CD4-positive, alpha-beta T cell (primary cell): ENCODE results near the gene INPP4A. TPM values are rescaled to one million over a fixed set of nuclear protein-coding genes. Genes with fewer than 3 reads are reported as not detected.

Source experiments
- ATAC-seq: fragments of 200-7000 bp; cut with Tn5 transposase; one replicate; pipeline ENCODE4 v1.10.0; 2022; ENCODE audit warnings: mild to moderate bottlenecking; ENCODE audit not compliant: poor library complexity
- CTCF ChIA-PET: fragments of 350-600 bp; sonication (Branson Sonifier 250); formaldehyde crosslinking; loops from one replicate; lab custom pipeline; 2021; ENCODE audit warnings: antibody characterized with exemption, inconsistent platforms; lab: Charles Lee
- POLR2A ChIA-PET: fragments of 350-600 bp; sonication (Branson Sonifier 250); formaldehyde crosslinking; loops from one replicate; lab custom pipeline; 2021; ENCODE audit warnings: antibody characterized with exemption, inconsistent platforms; lab: Charles Lee
- DNase-seq, 14 experiments: peaks; one replicate each; pipeline ENCODE4 v3.0.0-alpha.2; 2013 to 2020; ENCODE audit warnings: mixed read lengths in 2 of 14
- H3K27ac ChIP-seq, 2 donors: one replicate each; pipeline versions ENCODE4 v1.5.1 to v1.7.0; 2013; ENCODE audit warnings: low read length in 2 of 2, low read depth in 1 of 2, mild to moderate bottlenecking in 1 of 2
- H3K27me3 ChIP-seq, 2 experiments: 1 replicate in 1 of 2; 2 replicates in 1 of 2; pipeline versions ENCODE4 v1.6.1 to v1.7.0; 2013; ENCODE audit warnings: low read length in 2 of 2, control low read depth in 1 of 2, mild to moderate bottlenecking in 1 of 2, moderate library complexity in 1 of 2; ENCODE audit not compliant: insufficient read depth in 2 of 2, control insufficient read depth in 1 of 2
- H3K36me3 ChIP-seq: one replicate; pipeline ENCODE4 v1.6.1; 2013; ENCODE audit warnings: low read length, control low read depth; ENCODE audit not compliant: insufficient read depth
- H3K4me1 ChIP-seq: one replicate; pipeline ENCODE4 v1.6.1; 2013; ENCODE audit warnings: low read length, control low read depth; ENCODE audit not compliant: insufficient read depth
- H3K4me3 ChIP-seq: one replicate; pipeline ENCODE4 v1.5.1; 2013; ENCODE audit warnings: mild to moderate bottlenecking, low read length, moderate library complexity
- H3K9me3 ChIP-seq, 2 experiments: 1 replicate in 1 of 2; 2 replicates in 1 of 2; pipeline versions ENCODE4 v1.6.1 to v1.7.0; 2013; ENCODE audit warnings: low read length in 2 of 2, mild to moderate bottlenecking in 2 of 2, control low read depth in 1 of 2, moderate library complexity in 1 of 2; ENCODE audit not compliant: control insufficient read depth in 1 of 2, insufficient read depth in 1 of 2
- H3K27ac Mint-ChIP-seq: one replicate; pipeline ENCODE4 v1.8.0; 2020; ENCODE audit warnings: mixed read lengths
- H3K27me3 Mint-ChIP-seq: one replicate; pipeline ENCODE4 v1.8.0; 2021; ENCODE audit warnings: mixed read lengths
- H3K36me3 Mint-ChIP-seq: one replicate; pipeline ENCODE4 v1.8.0; 2021; ENCODE audit warnings: low read depth, mixed read lengths
- H3K4me1 Mint-ChIP-seq: one replicate; pipeline ENCODE4 v1.8.0; 2021; ENCODE audit warnings: low read depth, mixed read lengths
- H3K4me3 Mint-ChIP-seq: one replicate; pipeline ENCODE4 v1.8.0; 2020; ENCODE audit warnings: mild to moderate bottlenecking, mixed read lengths
- H3K9me3 Mint-ChIP-seq: one replicate; pipeline ENCODE4 v1.8.0; 2020; ENCODE audit warnings: mixed read lengths
- intact Hi-C, 2 experiments: fragments of 100-400 bp; cut with DNase I in 1 of 2; cut with micrococcal nuclease in 1 of 2; formaldehyde crosslinking; loops; one replicate each; pipeline versions ENCODE4 v1.15.1 to v1.9.0; 2023 to 2025; cut with DNase I, micrococcal nuclease
- total RNA-seq, 174 experiments: library from RNA in 2 of 174; stranded (reverse) in 2 of 174; gene quantifications; one replicate each; pipeline ENCODE4 v1.2.3 and lab custom pipeline; 2021 to 2026
- TF ChIP-seq, protein P1 (sequence below): fragments of 200-600 bp; IDR thresholded peaks from one replicate; pipeline ENCODE4 v1.8.0; 2022; ENCODE audit warnings: antibody characterized with exemption, mild to moderate bottlenecking

INPP4A gene
- total RNA-seq, 2 experiments from 2014 or later, result 86.4 to 89.2 TPM

DNA sequence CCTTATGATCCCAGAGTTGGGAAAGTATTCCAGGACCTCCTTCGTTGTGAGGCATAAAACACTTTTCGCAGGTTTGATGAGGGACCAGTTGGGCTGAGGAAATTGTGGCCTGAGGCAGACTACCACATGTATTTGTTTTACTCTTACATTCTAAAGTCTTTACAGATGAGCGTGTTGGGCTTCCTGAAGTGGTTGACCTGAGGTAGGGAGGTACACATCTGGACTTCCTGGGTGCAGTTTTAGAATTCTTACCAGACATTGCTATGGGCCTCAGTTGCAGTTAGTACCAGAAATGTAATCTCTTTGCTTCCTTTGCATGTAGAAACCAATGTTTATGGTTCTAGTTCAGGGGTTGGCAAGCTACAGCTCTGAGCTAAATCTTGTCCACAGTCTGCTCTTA is 114.9 kb downstream of the INPP4A start:
- intact Hi-C loops, result no loop called here
- peak overlapping the region; percentile 83 for H3K27ac Mint-ChIP-seq
- H3K27me3 Mint-ChIP-seq, result no peaks in the 10 kb centered on the region
- TF ChIP-seq, protein P1, sequence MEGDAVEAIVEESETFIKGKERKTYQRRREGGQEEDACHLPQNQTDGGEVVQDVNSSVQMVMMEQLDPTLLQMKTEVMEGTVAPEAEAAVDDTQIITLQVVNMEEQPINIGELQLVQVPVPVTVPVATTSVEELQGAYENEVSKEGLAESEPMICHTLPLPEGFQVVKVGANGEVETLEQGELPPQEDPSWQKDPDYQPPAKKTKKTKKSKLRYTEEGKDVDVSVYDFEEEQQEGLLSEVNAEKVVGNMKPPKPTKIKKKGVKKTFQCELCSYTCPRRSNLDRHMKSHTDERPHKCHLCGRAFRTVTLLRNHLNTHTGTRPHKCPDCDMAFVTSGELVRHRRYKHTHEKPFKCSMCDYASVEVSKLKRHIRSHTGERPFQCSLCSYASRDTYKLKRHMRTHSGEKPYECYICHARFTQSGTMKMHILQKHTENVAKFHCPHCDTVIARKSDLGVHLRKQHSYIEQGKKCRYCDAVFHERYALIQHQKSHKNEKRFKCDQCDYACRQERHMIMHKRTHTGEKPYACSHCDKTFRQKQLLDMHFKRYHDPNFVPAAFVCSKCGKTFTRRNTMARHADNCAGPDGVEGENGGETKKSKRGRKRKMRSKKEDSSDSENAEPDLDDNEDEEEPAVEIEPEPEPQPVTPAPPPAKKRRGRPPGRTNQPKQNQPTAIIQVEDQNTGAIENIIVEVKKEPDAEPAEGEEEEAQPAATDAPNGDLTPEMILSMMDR, result no peak
- peaks cover 87% of the 10 kb centered on the region for H3K36me3 Mint-ChIP-seq
- CTCF ChIA-PET, result no interaction called here
- no peak for DNase-seq
- Histone ChIP-seq H3K27me3 (no peaks in the 10 kb centered on the region), H3K4me1 (peaks cover 15% of the 10 kb centered on the region), H3K4me3 (no peak overlapping the region), H3K9me3 (no peaks in the 10 kb centered on the region), H3K27ac (no peak overlapping the region), H3K36me3 (peaks cover 95% of the 10 kb centered on the region)
- H3K9me3 Mint-ChIP-seq, result no peaks in the 10 kb centered on the region
- ATAC-seq, result no peak
- POLR2A ChIA-PET, result interaction anchor here (1.0 to 1.5 kb wide), 2 partner anchors 9 to 21 kb away, joined by 3 read pairs; no protein-coding TSS in a partner anchor
- H3K4me1 Mint-ChIP-seq, result peaks cover 40% of the 10 kb centered on the region
- no peak overlapping the region for H3K4me3 Mint-ChIP-seq

DNA sequence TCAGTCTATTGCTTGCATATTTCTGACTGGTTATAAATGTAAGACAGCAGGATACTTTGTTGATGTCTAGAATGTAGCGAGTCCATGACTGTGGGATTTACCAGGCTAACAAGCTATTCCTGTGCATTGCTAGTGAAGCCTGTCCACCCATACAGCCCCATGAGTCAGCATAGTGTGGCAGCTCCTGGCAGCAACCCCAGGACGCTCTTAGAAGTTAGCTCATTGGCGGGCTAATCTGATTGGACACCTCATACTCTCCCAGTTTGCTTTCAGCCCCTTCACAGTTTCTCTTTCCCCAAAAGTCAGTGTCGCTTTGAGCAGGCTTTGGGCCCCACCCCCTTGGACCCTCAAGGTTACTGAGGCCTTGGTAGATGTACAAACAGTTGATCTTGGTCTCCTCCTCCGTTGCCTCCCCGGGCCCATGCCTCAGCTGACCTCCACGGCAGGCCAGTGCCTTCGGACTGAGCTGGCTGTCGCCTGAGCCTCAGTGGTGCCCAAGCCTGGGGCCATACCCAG is 115.7 kb downstream of the INPP4A start:
- intact Hi-C loops, result no loop called here
- ChIA-PET POLR2A (interaction anchor here (1.0 to 1.5 kb wide), 2 partner anchors 9 to 22 kb away, joined by 3 read pairs; no protein-coding TSS in a partner anchor), CTCF (no interaction called here)
- Histone ChIP-seq H3K36me3 (peaks cover 95% of the 10 kb centered on the region), H3K4me3 (no peak overlapping the region), H3K27ac (no peak overlapping the region), H3K9me3 (no peaks in the 10 kb centered on the region), H3K4me1 (peaks cover 15% of the 10 kb centered on the region), H3K27me3 (no peaks in the 10 kb centered on the region)
- Mint-ChIP-seq H3K9me3 (no peaks in the 10 kb centered on the region), H3K27ac (peak overlapping the region; percentile 83), H3K27me3 (no peaks in the 10 kb centered on the region), H3K4me1 (peaks cover 33% of the 10 kb centered on the region), H3K36me3 (peaks cover 87% of the 10 kb centered on the region), H3K4me3 (no peak overlapping the region)
- ATAC-seq, result no peak
- DNase-seq, result no peak
- TF ChIP-seq, protein P1, result no peak

DNA sequence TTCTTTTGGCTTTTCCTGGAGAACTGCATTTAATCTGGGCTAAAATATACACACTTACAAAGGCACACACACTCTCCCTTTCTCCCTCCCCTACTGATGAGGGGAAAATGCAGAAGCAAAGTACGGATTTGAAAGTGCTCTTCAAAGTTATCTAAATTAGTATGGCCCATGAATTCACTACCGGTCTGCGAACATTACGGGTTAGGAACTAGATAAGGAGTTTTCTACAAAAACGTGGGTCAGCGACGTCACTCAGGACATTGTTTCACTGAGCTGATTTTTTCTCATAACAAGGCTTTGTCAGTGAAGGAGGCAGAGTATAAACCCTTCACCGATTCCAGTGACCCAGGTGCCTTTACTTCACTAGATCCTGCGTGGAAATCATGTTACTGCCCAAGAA is 116.4 kb downstream of the INPP4A start:
- Mint-ChIP-seq H3K36me3 (peaks cover 87% of the 10 kb centered on the region), H3K4me3 (no peak overlapping the region), H3K27ac (peak overlapping the region; percentile 83), H3K9me3 (no peaks in the 10 kb centered on the region), H3K27me3 (no peaks in the 10 kb centered on the region), H3K4me1 (peaks cover 29% of the 10 kb centered on the region)
- Histone ChIP-seq H3K36me3 (peaks cover 95% of the 10 kb centered on the region), H3K27me3 (no peaks in the 10 kb centered on the region), H3K9me3 (no peaks in the 10 kb centered on the region), H3K27ac (no peak overlapping the region), H3K4me3 (no peak overlapping the region), H3K4me1 (peaks cover 10% of the 10 kb centered on the region)
- intact Hi-C loops, result no loop called here
- no peak for DNase-seq
- POLR2A ChIA-PET, result no interaction called here
- CTCF ChIA-PET, result no interaction called here
- no peak for ATAC-seq
- TF ChIP-seq, protein P1, result no peak
